Embryonic facial prominence (tissue), 1 donor: ENCODE data around the gene ZDHHC7.

ENCODE experiments used
- DNase-seq: peaks from one replicate; pipeline ENCODE4 v3.0.0-alpha.2; 2016; ENCODE audit errors: extremely low spot score

The ZDHHC7 gene

GRCh38 chr16:84993926-84994325 lies 17.4 kb downstream of the ZDHHC7 start:
- DNase-seq: no peak

GRCh38 chr16:84992717-84993075 lies 18.6 kb downstream of the ZDHHC7 start:
- DNase-seq: no peak

- no peak for DNase-seq
These were observed 20.6 kb downstream of the ZDHHC7 start for GRCh38 chr16:84990782-84991181.

- no peak for DNase-seq
These were observed 21.4 kb downstream of the ZDHHC7 start for GRCh38 chr16:84989749-84990620.

- no peak for DNase-seq
These were observed 22.8 kb downstream of the ZDHHC7 start for GRCh38 chr16:84988328-84989080.

- DNase-seq: no peak
These were observed 24.5 kb downstream of the ZDHHC7 start for GRCh38 chr16:84986879-84987278.

- no peak for DNase-seq
These were observed 25.2 kb downstream of the ZDHHC7 start for GRCh38 chr16:84986102-84986501.

GRCh38 chr16:84985079-84986065 lies 26.0 kb downstream of the ZDHHC7 start:
- DNase-seq: no peak

GRCh38 chr16:84982434-84982833 lies 28.9 kb downstream of the ZDHHC7 start:
- no peak for DNase-seq

- DNase-seq: no peak
These were observed 31.8 kb downstream of the ZDHHC7 start for GRCh38 chr16:84979516-84979915.

GRCh38 chr16:84976644-84977400 lies 34.5 kb downstream of the ZDHHC7 start:
- DNase-seq: no peak

GRCh38 chr16:84975522-84975921 lies 35.8 kb downstream of the ZDHHC7 start:
- DNase-seq: no peak

GRCh38 chr16:84975066-84975465 lies 36.3 kb downstream of the ZDHHC7 start:
- no peak for DNase-seq

- no peak for DNase-seq
These were observed 37.4 kb downstream of the ZDHHC7 start for GRCh38 chr16:84973776-84974523.

GRCh38 chr16:84973236-84973635 lies 38.1 kb downstream of the ZDHHC7 start:
- DNase-seq: no peak

- DNase-seq: peak; percentile 40
These were observed 40.7 kb downstream of the ZDHHC7 start for GRCh38 chr16:84970447-84971127.

GRCh38 chr16:84967828-84968227 lies 43.5 kb downstream of the ZDHHC7 start:
- DNase-seq: no peak

- no peak for DNase-seq
These were observed 45.6 kb downstream of the ZDHHC7 start for GRCh38 chr16:84965428-84966415.
